Pancreas (tissue), 10 donors: ENCODE data around the gene CTNNA3. TPM values are rescaled to one million over a fixed set of nuclear protein-coding genes. Genes with fewer than 3 reads are reported as not detected.

Experiments used
- ATAC-seq, 4 donors: fragments of 200-7000 bp; cut with Tn5 transposase; one replicate each; pipeline versions ENCODE4 v1.8.0 to v1.9.1; 2020; ENCODE audit warnings: mild to moderate bottlenecking in 4 of 4, moderate library complexity in 4 of 4
- DNase-seq, 6 donors: peaks; one replicate each; pipeline ENCODE4 v3.0.0-alpha.2; 2020
- FAIRE-seq: peaks from 2 replicates; lab custom pipeline; 2012; peaks lifted over from hg19 to GRCh38; lab: Jason Lieb, UNC
- H3K27ac ChIP-seq, 4 donors: fragments of 200-600 bp; sonication (generic); 1 replicate in 3 of 4; 2 replicates in 1 of 4; pipeline versions ENCODE4 v1.5.0 to v1.8.0; 2020
- H3K27me3 ChIP-seq, 4 donors: fragments of 200-600 bp; one replicate each; pipeline ENCODE4 v1.8.0; 2021
- H3K36me3 ChIP-seq, 3 donors: fragments of 200-600 bp; sonication (generic) in 1 of 3; one replicate each; pipeline versions ENCODE4 v1.5.0 to v1.8.0; 2020 to 2021
- H3K4me1 ChIP-seq, 3 donors: fragments of 200-600 bp; one replicate each; pipeline ENCODE4 v1.8.0; 2021
- H3K4me3 ChIP-seq, 4 donors: fragments of 200-600 bp; sonication (generic) in 2 of 4; one replicate each; pipeline versions ENCODE4 v1.5.0 to v1.8.0; 2020 to 2021
- H3K9me3 ChIP-seq, 4 donors: fragments of 200-600 bp; one replicate each; pipeline ENCODE4 v1.8.0; 2021
- CTCF ChIP-seq, 4 donors: fragments of 200-600 bp; sonication (generic) in 3 of 4; IDR thresholded peaks; one replicate each; pipeline versions ENCODE4 v1.5.0 to v1.8.0; 2021; ENCODE audit warnings: antibody characterized with exemption in 4 of 4
- WGBS, 2 donors: extraction: QIAGEN DNeasy Blood & Tissue Kit; methylation state at CpG; one replicate each; pipeline ENCODE4 v1.1.7; 2013; 5-methylcytosine and 5-hydroxymethylcytosine counted together
- intact Hi-C, 3 donors: fragments of 100-400 bp; cut with DNase I; formaldehyde crosslinking; loops; one replicate each; pipeline versions ENCODE4 v1.11.1 to v1.14.2; 2022
- polyA plus RNA-seq, 2 donors: library from polyadenylated mRNA; stranded (reverse); fragments of 200-250 nt; gene quantifications; one replicate each; pipeline ENCODE4 v1.2.3, GENCODE V29; 2013
- total RNA-seq, 6 donors: library from RNA; stranded (reverse); fragmentation: NEBNext Ultra II Directional in 4 of 6; extraction: Animal tissue kit (Norgen Biotek cat#: 25700) in 4 of 6; gene quantifications; one replicate each; pipeline versions ENCODE4 v1.2.1 to v1.2.4, GENCODE V29; 2021 to 2023
- donor health status: healthy with polysubstance abuse.
- donor health status: DM: no; HTN: no; CAD: no; lungs with moderate emphysema.
- donor health status: DM: no; HTN: no; CAD: no.
- donor health status: control.
- donor health status: control.
- donor health status: Bipolar disorder and iron deficiency.
- donor health status: DM: yes; HTN: yes; CAD: no.
- donor health status: DM: no; HTN: no; CAD: no.
- donor health status: DM: no; HTN: no; CAD: no.
- donor health status: DM: yes; HTN: yes; CAD: no.

The CTNNA3 gene
- total and polyA plus RNA-seq, 8 donors, result 0.02 to 0.83 (median 0.21) TPM

GRCh38 chr10:66684581-66684980 is 1011.4 kb downstream of the CTNNA3 start:
- Histone ChIP-seq H3K27me3 (no peaks in the 10 kb centered on the region), H3K27ac (no peak overlapping the region), H3K9me3 (no peaks in the 10 kb centered on the region), H3K36me3 (no peaks in the 10 kb centered on the region), H3K4me3 (no peak overlapping the region), H3K4me1 (no peaks in the 10 kb centered on the region)
- ATAC-seq, result no peak
- intact Hi-C loops, result no loop called here
- FAIRE-seq, result no peak
- TF ChIP-seq CTCF (IDR thresholded peaks at IDR 0.05), result no peak
- no peak for DNase-seq
- WGBS, 2 donors, result 55 to 66% methylated on average over 3 of the region's 3 CpGs

GRCh38 chr10:66680886-66681285 is 1015.1 kb downstream of the CTNNA3 start:
- no peak overlapping the region for H3K27ac ChIP-seq
- no peaks in the 10 kb centered on the region for H3K27me3 ChIP-seq
- ATAC-seq (no peak), DNase-seq (no peak), FAIRE-seq (no peak)
- no peaks in the 10 kb centered on the region for H3K36me3 ChIP-seq
- 82 to 91% methylated on average over 1 of the region's 1 CpG for WGBS, 2 donors
- TF ChIP-seq CTCF (IDR thresholded peaks at IDR 0.05), result no peak
- H3K4me3 ChIP-seq, result no peak overlapping the region
- no peaks in the 10 kb centered on the region for H3K4me1 ChIP-seq
- no peaks in the 10 kb centered on the region for H3K9me3 ChIP-seq
- intact Hi-C loops, result no loop called here

GRCh38 chr10:66678521-66678920 is 1017.5 kb downstream of the CTNNA3 start:
- DNase-seq, result no peak
- ATAC-seq, result no peak
- Histone ChIP-seq H3K36me3 (no peaks in the 10 kb centered on the region), H3K4me1 (no peaks in the 10 kb centered on the region), H3K27ac (no peak overlapping the region), H3K4me3 (no peak overlapping the region), H3K27me3 (no peaks in the 10 kb centered on the region), H3K9me3 (no peaks in the 10 kb centered on the region)
- intact Hi-C loops, result no loop called here
- TF ChIP-seq CTCF (IDR thresholded peaks at IDR 0.05), result no peak
- FAIRE-seq, result no peak
- 72 to 88% methylated on average over 3 of the region's 3 CpGs for WGBS, 2 donors

GRCh38 chr10:66673071-66673470 is 1022.9 kb downstream of the CTNNA3 start:
- FAIRE-seq (no peak), ATAC-seq (no peak), DNase-seq (no peak)
- no peak overlapping the region for H3K27ac ChIP-seq
- no peaks in the 10 kb centered on the region for H3K36me3 ChIP-seq
- TF ChIP-seq CTCF (IDR thresholded peaks at IDR 0.05), result no peak
- intact Hi-C loops, result no loop called here
- H3K27me3 ChIP-seq, result no peaks in the 10 kb centered on the region
- H3K4me3 ChIP-seq, result no peak overlapping the region
- H3K4me1 ChIP-seq, result no peaks in the 10 kb centered on the region
- H3K9me3 ChIP-seq, result no peaks in the 10 kb centered on the region
- 58 to 62% methylated on average over 2 of the region's 2 CpGs for WGBS, 2 donors

- 26 to 44% methylated on average over 1 of the region's 1 CpG for WGBS, 2 donors
- intact Hi-C loops, result no loop called here
- no peak for FAIRE-seq
- ATAC-seq, result no peak
- Histone ChIP-seq H3K36me3 (no peaks in the 10 kb centered on the region), H3K27me3 (no peaks in the 10 kb centered on the region), H3K4me1 (no peaks in the 10 kb centered on the region), H3K27ac (no peak overlapping the region), H3K4me3 (no peak overlapping the region), H3K9me3 (no peaks in the 10 kb centered on the region)
- TF ChIP-seq CTCF (IDR thresholded peaks at IDR 0.05), result no peak
- no peak for DNase-seq
These were observed 1024.4 kb downstream of the CTNNA3 start for GRCh38 chr10:66671562-66671961.
